ENCODE data around the gene CHADL.

The CHADL gene

GRCh38 chr22:41257696-41258095, 17.0 kb upstream of the CHADL start:
- no peak for DNase-seq (ENCODE audit: low read depth)
- TF ChIP-seq CTCF (IDR thresholded peaks at IDR 0.05; ENCODE audit: low read depth, low read length, missing control alignments): no peak
- in situ Hi-C loops (cut with HindIII; ENCODE audit: low sequenced_read_pairs): no loop called here
- H3K4me3 ChIP-seq (ENCODE audit: low read depth, low read length): no peak overlapping the region

GRCh38 chr22:41256254-41257253, 15.8 kb upstream of the CHADL start:
- DNase-seq (ENCODE audit: low read depth): peak; percentile 66
- H3K4me3 ChIP-seq (ENCODE audit: low read depth, low read length): no peak overlapping the region
- peak; percentile 12 for TF ChIP-seq CTCF (IDR thresholded peaks at IDR 0.05; ENCODE audit: low read depth, low read length, missing control alignments)
- in situ Hi-C loops (cut with HindIII; ENCODE audit: low sequenced_read_pairs): no loop called here

- no peak for TF ChIP-seq CTCF (IDR thresholded peaks at IDR 0.05; ENCODE audit: low read depth, low read length, missing control alignments)
- in situ Hi-C loops (cut with HindIII; ENCODE audit: low sequenced_read_pairs): no loop called here
- DNase-seq (ENCODE audit: low read depth): no peak
- H3K4me3 ChIP-seq (ENCODE audit: low read depth, low read length): no peak overlapping the region
Measured at GRCh38 chr22:41254230-41254629, 13.5 kb upstream of the CHADL start.

- TF ChIP-seq CTCF (IDR thresholded peaks at IDR 0.05; ENCODE audit: low read depth, low read length, missing control alignments): no peak
- no peak overlapping the region for H3K4me3 ChIP-seq (ENCODE audit: low read depth, low read length)
- DNase-seq (ENCODE audit: low read depth): no peak
- in situ Hi-C loops (cut with HindIII; ENCODE audit: low sequenced_read_pairs): no loop called here
Measured at GRCh38 chr22:41252365-41252764, 11.6 kb upstream of the CHADL start.

- DNase-seq (ENCODE audit: low read depth): no peak
- in situ Hi-C loops (cut with HindIII; ENCODE audit: low sequenced_read_pairs): no loop called here
- H3K4me3 ChIP-seq (ENCODE audit: low read depth, low read length): no peak overlapping the region
- no peak for TF ChIP-seq CTCF (IDR thresholded peaks at IDR 0.05; ENCODE audit: low read depth, low read length, missing control alignments)
Measured at GRCh38 chr22:41250127-41250526, 9.4 kb upstream of the CHADL start.

GRCh38 chr22:41249442-41249841, 8.7 kb upstream of the CHADL start:
- DNase-seq (ENCODE audit: low read depth): no peak
- no peak overlapping the region for H3K4me3 ChIP-seq (ENCODE audit: low read depth, low read length)
- in situ Hi-C loops (cut with HindIII; ENCODE audit: low sequenced_read_pairs): no loop called here
- no peak for TF ChIP-seq CTCF (IDR thresholded peaks at IDR 0.05; ENCODE audit: low read depth, low read length, missing control alignments)

Data from astrocyte of the cerebellum (primary cell).